Measurements from ENCODE around the gene TMEM138. TPM values are rescaled to one million over a fixed set of nuclear protein-coding genes. Genes with fewer than 3 reads are reported as not detected.

The TMEM138 gene
- total and polyA plus RNA-seq, 3 experiments from 2014 or later = 54.3 to 75.1 (median 74.4) TPM

- H3K9me3 Mint-ChIP-seq = peaks cover 0 to 1% (median 0%) of the 10 kb centered on the region in 5 donors
- H3K27me3 Mint-ChIP-seq = no peaks in the 10 kb centered on the region
- Histone ChIP-seq H3K27ac (ENCODE audit: low read depth, low read length) (no peak overlapping the region), H3K9me3 (ENCODE audit: low read length) (no peaks in the 10 kb centered on the region), H3K27me3 (ENCODE audit: insufficient read depth, low read length, poor library complexity, severe bottlenecking) (no peaks in the 10 kb centered on the region), H3K4me3 (ENCODE audit: low read length) (no peak overlapping the region), H3K4me1 (ENCODE audit: insufficient read depth, low read length) (no peaks in the 10 kb centered on the region), H3K36me3 (ENCODE audit: insufficient read depth, low read length) (peaks cover 27% of the 10 kb centered on the region)
- H3K27ac Mint-ChIP-seq = peak overlapping the region in 2 of 8 donors; percentile 32 to 36
- peaks cover 0 to 9% (median 6%) of the 10 kb centered on the region in 3 donors for H3K4me1 Mint-ChIP-seq
- no peak for DNase-seq
- ChIA-PET CTCF (interaction anchor here (1.4 kb wide), 1 partner anchor 16 kb away, joined by 6 read pairs; no protein-coding TSS in a partner anchor), POLR2A (interaction anchor here (1.4 kb wide), 1 partner anchor 18 kb away, joined by 3 read pairs; no protein-coding TSS in a partner anchor)
- peaks cover 11 to 68% (median 14%) of the 10 kb centered on the region in 3 donors for H3K36me3 Mint-ChIP-seq
- no peak overlapping the region for H3K4me3 Mint-ChIP-seq
These were observed 10.1 kb upstream of the TMEM138 start for GRCh38 chr11:61352038-61352437.

GRCh38 chr11:61353131-61354067 is 8.8 kb upstream of the TMEM138 start:
- no peaks in the 10 kb centered on the region for H3K27me3 ChIP-seq (ENCODE audit: insufficient read depth, low read length, poor library complexity, severe bottlenecking)
- Mint-ChIP-seq H3K27me3 (no peaks in the 10 kb centered on the region), H3K4me1 (peaks cover 5 to 11% (median 10%) of the 10 kb centered on the region in 3 donors), H3K9me3 (no peaks in the 10 kb centered on the region), H3K4me3 (no peak overlapping the region), H3K27ac (peak overlapping the region in 3 of 8 donors; percentile 39 to 79 (median 40)), H3K36me3 (peaks cover 11 to 58% (median 14%) of the 10 kb centered on the region in 3 donors)
- H3K4me3 ChIP-seq (ENCODE audit: low read length) = no peak overlapping the region
- H3K4me1 ChIP-seq (ENCODE audit: insufficient read depth, low read length) = no peaks in the 10 kb centered on the region
- H3K27ac ChIP-seq (ENCODE audit: low read depth, low read length) = no peak overlapping the region
- H3K36me3 ChIP-seq (ENCODE audit: insufficient read depth, low read length) = peaks cover 21% of the 10 kb centered on the region
- CTCF ChIA-PET = interaction anchor here (2.6 to 2.9 kb wide), 2 partner anchors 17 to 32 kb away, joined by 8 to 9 read pairs; no protein-coding TSS in a partner anchor
- H3K9me3 ChIP-seq (ENCODE audit: low read length) = no peaks in the 10 kb centered on the region
- POLR2A ChIA-PET = no interaction called here
- no peak for DNase-seq

DNA sequence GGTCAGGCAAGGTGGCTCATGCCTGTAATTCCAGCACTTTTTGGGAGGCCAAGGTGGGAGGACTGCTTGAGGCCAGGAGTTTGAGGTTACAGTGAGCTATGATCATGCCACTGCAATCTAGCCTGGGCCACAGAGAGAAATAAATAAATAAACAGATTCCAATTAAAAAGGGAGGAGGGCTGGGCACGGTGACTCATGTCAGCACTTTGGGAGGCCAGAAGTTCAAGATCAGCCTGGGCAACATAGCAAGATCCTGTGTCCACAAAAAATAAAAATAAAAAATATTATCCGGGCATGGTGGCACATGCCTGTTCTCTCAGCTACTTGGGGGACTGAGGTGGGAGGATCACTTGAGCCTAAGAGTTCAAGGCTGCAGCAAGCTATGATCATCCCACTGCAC is 8.0 kb upstream of the TMEM138 start:
- no peak for DNase-seq
- Histone ChIP-seq H3K4me1 (ENCODE audit: insufficient read depth, low read length) (no peaks in the 10 kb centered on the region), H3K27ac (ENCODE audit: low read depth, low read length) (no peak overlapping the region), H3K4me3 (ENCODE audit: low read length) (no peak overlapping the region), H3K9me3 (ENCODE audit: low read length) (no peaks in the 10 kb centered on the region), H3K36me3 (ENCODE audit: insufficient read depth, low read length) (peaks cover 18% of the 10 kb centered on the region), H3K27me3 (ENCODE audit: insufficient read depth, low read length, poor library complexity, severe bottlenecking) (no peaks in the 10 kb centered on the region)
- no peak overlapping the region for H3K4me3 Mint-ChIP-seq
- H3K27ac Mint-ChIP-seq = peak overlapping the region in 1 of 8 donors; percentile 11
- ChIA-PET POLR2A (no interaction called here), CTCF (interaction anchor here (2.6 to 2.9 kb wide), 2 partner anchors 18 to 31 kb away, joined by 8 to 9 read pairs; no protein-coding TSS in a partner anchor)
- H3K4me1 Mint-ChIP-seq = peaks cover 5 to 11% (median 10%) of the 10 kb centered on the region in 3 donors
- H3K36me3 Mint-ChIP-seq = peaks cover 11 to 50% (median 14%) of the 10 kb centered on the region in 3 donors
- no peaks in the 10 kb centered on the region for H3K27me3 Mint-ChIP-seq
- H3K9me3 Mint-ChIP-seq = no peaks in the 10 kb centered on the region

DNA sequence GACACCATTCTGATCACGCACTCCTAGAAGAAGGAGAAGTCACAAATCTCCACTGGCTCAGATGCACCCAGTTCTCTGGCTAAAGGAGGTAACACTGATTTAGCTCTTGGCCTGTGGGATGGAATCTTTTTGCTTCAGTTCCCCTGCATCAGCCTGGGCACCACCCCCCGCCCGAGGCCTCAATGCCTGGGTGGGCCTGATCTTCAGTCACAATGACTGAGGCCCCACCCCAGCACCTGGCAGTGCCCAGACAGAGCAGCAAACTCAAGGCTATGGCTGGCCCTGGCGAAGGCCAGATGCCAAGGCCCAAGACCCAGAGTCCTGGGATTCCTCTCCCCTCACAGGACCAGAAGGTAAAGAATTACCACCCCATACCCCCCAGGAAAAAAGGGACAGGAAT is 5.5 kb upstream of the TMEM138 start:
- Mint-ChIP-seq H3K27ac (no peak overlapping the region), H3K9me3 (no peaks in the 10 kb centered on the region), H3K4me3 (no peak overlapping the region), H3K27me3 (no peaks in the 10 kb centered on the region), H3K36me3 (peaks cover 9 to 34% (median 11%) of the 10 kb centered on the region in 3 donors), H3K4me1 (peaks cover 19 to 29% (median 19%) of the 10 kb centered on the region in 3 donors)
- H3K27ac ChIP-seq (ENCODE audit: low read depth, low read length) = no peak overlapping the region
- H3K36me3 ChIP-seq (ENCODE audit: insufficient read depth, low read length) = peaks cover 10% of the 10 kb centered on the region
- H3K27me3 ChIP-seq (ENCODE audit: insufficient read depth, low read length, poor library complexity, severe bottlenecking) = no peaks in the 10 kb centered on the region
- no peak overlapping the region for H3K4me3 ChIP-seq (ENCODE audit: low read length)
- no peaks in the 10 kb centered on the region for H3K9me3 ChIP-seq (ENCODE audit: low read length)
- DNase-seq = no peak
- peaks cover 15% of the 10 kb centered on the region for H3K4me1 ChIP-seq (ENCODE audit: insufficient read depth, low read length)
- ChIA-PET POLR2A (no interaction called here), CTCF (no interaction called here)

DNA sequence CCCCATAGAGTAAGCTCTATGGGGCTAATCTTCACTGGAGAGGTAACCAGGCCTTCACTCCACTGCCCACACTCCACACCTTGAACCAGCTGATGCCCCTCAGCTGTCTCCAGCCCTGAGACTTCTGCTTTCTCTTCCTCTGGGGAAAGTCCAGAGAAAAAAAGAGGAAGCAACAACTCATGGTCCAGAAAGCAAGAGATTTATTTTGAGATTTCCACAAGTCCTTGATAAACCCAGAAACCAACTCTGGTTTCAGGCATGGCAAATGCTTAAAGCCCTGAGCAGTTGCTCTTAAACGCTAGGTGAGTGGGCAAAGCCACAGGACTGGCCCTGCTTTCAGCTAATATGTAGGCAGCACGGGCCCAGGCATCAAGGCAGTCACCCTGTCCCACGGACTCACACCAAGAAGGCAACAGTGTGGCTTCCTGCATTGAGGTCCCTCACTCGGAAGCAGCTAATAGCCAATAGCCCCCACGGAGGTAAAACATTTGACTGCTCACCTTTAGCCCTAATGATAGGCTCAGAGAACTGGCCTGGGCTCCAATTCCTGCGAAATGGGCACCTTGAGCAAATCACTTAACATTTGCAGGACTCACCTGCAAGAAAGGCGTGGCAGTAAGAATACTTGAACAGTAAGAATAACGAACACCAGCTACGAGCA is 4.8 kb upstream of the TMEM138 start:
- Mint-ChIP-seq H3K9me3 (no peaks in the 10 kb centered on the region), H3K4me3 (peak overlapping the region in 1 of 7 donors; percentile 68), H3K36me3 (peaks cover 9 to 36% (median 11%) of the 10 kb centered on the region in 3 donors), H3K4me1 (peaks cover 22 to 34% (median 22%) of the 10 kb centered on the region in 3 donors), H3K27me3 (no peaks in the 10 kb centered on the region), H3K27ac (peak overlapping the region in 2 of 8 donors; percentile 29 to 61)
- POLR2A ChIA-PET = no interaction called here
- no peak for DNase-seq
- no peak overlapping the region for H3K4me3 ChIP-seq (ENCODE audit: low read length)
- no peak overlapping the region for H3K27ac ChIP-seq (ENCODE audit: low read depth, low read length)
- H3K4me1 ChIP-seq (ENCODE audit: insufficient read depth, low read length) = peaks cover 15% of the 10 kb centered on the region
- CTCF ChIA-PET = interaction anchor here (1.1 to 2.1 kb wide), 2 partner anchors 21 to 25 kb away, joined by 3 to 11 read pairs; no protein-coding TSS in a partner anchor
- peaks cover 8% of the 10 kb centered on the region for H3K36me3 ChIP-seq (ENCODE audit: insufficient read depth, low read length)
- no peaks in the 10 kb centered on the region for H3K9me3 ChIP-seq (ENCODE audit: low read length)
- no peaks in the 10 kb centered on the region for H3K27me3 ChIP-seq (ENCODE audit: insufficient read depth, low read length, poor library complexity, severe bottlenecking)

DNA sequence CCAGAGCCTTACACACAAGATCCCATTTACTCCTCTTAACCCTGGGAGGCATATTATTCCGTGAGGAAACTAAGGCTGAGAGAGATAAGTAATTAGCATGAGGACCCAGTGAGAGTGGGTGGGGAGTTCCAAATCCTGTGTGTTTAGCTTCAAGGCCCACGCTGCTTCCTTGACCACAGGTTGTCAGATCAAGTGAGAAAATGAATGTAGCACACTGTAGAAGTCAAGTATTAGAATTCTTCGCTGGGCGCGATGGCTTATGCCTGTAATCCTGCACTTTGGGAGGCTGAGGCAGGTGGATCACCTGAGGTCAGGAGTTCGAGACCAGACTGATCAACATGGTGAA is 4.3 kb upstream of the TMEM138 start:
- no peak overlapping the region for H3K4me3 ChIP-seq (ENCODE audit: low read length)
- H3K36me3 Mint-ChIP-seq = peaks cover 8 to 36% (median 9%) of the 10 kb centered on the region in 3 donors
- ChIA-PET CTCF (interaction anchor here (1.1 to 2.1 kb wide), 3 partner anchors 9 to 25 kb away, joined by 3 to 11 read pairs (median 3); no protein-coding TSS in a partner anchor), POLR2A (no interaction called here)
- H3K4me1 Mint-ChIP-seq = peaks cover 27 to 40% (median 27%) of the 10 kb centered on the region in 3 donors
- H3K9me3 Mint-ChIP-seq = no peaks in the 10 kb centered on the region
- H3K27me3 Mint-ChIP-seq = no peaks in the 10 kb centered on the region
- H3K4me1 ChIP-seq (ENCODE audit: insufficient read depth, low read length) = peaks cover 19% of the 10 kb centered on the region
- no peak for DNase-seq
- H3K4me3 Mint-ChIP-seq = peak overlapping the region in 1 of 7 donors; percentile 68
- H3K27ac Mint-ChIP-seq = no peak overlapping the region
- H3K27ac ChIP-seq (ENCODE audit: low read depth, low read length) = no peak overlapping the region
- no peaks in the 10 kb centered on the region for H3K27me3 ChIP-seq (ENCODE audit: insufficient read depth, low read length, poor library complexity, severe bottlenecking)
- H3K9me3 ChIP-seq (ENCODE audit: low read length) = no peaks in the 10 kb centered on the region
- peaks cover 8% of the 10 kb centered on the region for H3K36me3 ChIP-seq (ENCODE audit: insufficient read depth, low read length)

- H3K36me3 Mint-ChIP-seq = peaks cover 1 to 31% (median 7%) of the 10 kb centered on the region in 3 donors
- Histone ChIP-seq H3K27me3 (ENCODE audit: insufficient read depth, low read length, poor library complexity, severe bottlenecking) (no peaks in the 10 kb centered on the region), H3K36me3 (ENCODE audit: insufficient read depth, low read length) (peaks cover 4% of the 10 kb centered on the region), H3K9me3 (ENCODE audit: low read length) (no peaks in the 10 kb centered on the region), H3K4me1 (ENCODE audit: insufficient read depth, low read length) (peaks cover 26% of the 10 kb centered on the region), H3K4me3 (ENCODE audit: low read length) (no peak overlapping the region), H3K27ac (ENCODE audit: low read depth, low read length) (no peak overlapping the region)
- peak overlapping the region in 2 of 7 donors; percentile 23 to 40 for H3K4me3 Mint-ChIP-seq
- DNase-seq = no peak
- peaks cover 30 to 47% (median 34%) of the 10 kb centered on the region in 3 donors for H3K4me1 Mint-ChIP-seq
- peak overlapping the region in 1 of 8 donors; percentile 57 for H3K27ac Mint-ChIP-seq
- POLR2A ChIA-PET = no interaction called here
- CTCF ChIA-PET = interaction anchor here (1.3 to 2.1 kb wide), 2 partner anchors 10 to 22 kb away, joined by 3 to 11 read pairs; no protein-coding TSS in a partner anchor
- H3K9me3 Mint-ChIP-seq = no peaks in the 10 kb centered on the region
- no peaks in the 10 kb centered on the region for H3K27me3 Mint-ChIP-seq
These were observed 3.6 kb upstream of the TMEM138 start for GRCh38 chr11:61358566-61358965.

Data from CD8-positive, alpha-beta memory T cell (primary cell).